Left ventricle myocardium inferior (tissue), 1 donor: ENCODE data around the gene THRAP3. TPM values are rescaled to one million over a fixed set of nuclear protein-coding genes. Genes with fewer than 3 reads are reported as not detected.
A peak's percentile ranks its signal among the peaks of the same experiment; 100 is the strongest.

Experiments
- DNase-seq: peaks from one replicate; pipeline ENCODE4 v3.0.0-alpha.2; 2020
- H3K27ac ChIP-seq: fragments of 200-600 bp; replicated peaks from 2 replicates; pipeline ENCODE4 v1.8.0; 2021
- H3K27me3 ChIP-seq: fragments of 200-600 bp; 2 replicates; pipeline ENCODE4 v1.8.0; 2021; ENCODE audit warnings: low read depth
- H3K36me3 ChIP-seq: fragments of 200-600 bp; 2 replicates; pipeline ENCODE4 v1.8.0; 2021
- H3K4me1 ChIP-seq: fragments of 200-600 bp; 2 replicates; pipeline ENCODE4 v1.8.0; 2021
- H3K4me3 ChIP-seq: fragments of 200-600 bp; 2 replicates; pipeline ENCODE4 v1.8.0; 2021; ENCODE audit warnings: mild to moderate bottlenecking, moderate library complexity
- H3K9me3 ChIP-seq: fragments of 200-600 bp; replicated peaks from 2 replicates; pipeline ENCODE4 v1.8.0; 2021
- CTCF ChIP-seq: fragments of 200-600 bp; IDR thresholded peaks from 2 replicates; pipeline ENCODE4 v1.8.0; 2021; ENCODE audit warnings: antibody characterized with exemption, mild to moderate bottlenecking, borderline replicate concordance
- intact Hi-C: fragments of 100-400 bp; cut with micrococcal nuclease; formaldehyde crosslinking; loops from one replicate; pipeline ENCODE4 v1.11.0; 2022
- total RNA-seq: library from RNA; stranded (reverse); fragmentation: NEBNext Ultra II Directional; extraction: Animal tissue kit (Norgen Biotek cat#: 25700); gene quantifications from one replicate; pipeline ENCODE4 v1.2.1, GENCODE V29; 2021
- donor health status: DM: no; HTN: yes; CAD: no; lungs with severe emphysema.

The THRAP3 gene
- total RNA-seq, 1 donor from 2014 or later = 59.0 TPM

DNA sequence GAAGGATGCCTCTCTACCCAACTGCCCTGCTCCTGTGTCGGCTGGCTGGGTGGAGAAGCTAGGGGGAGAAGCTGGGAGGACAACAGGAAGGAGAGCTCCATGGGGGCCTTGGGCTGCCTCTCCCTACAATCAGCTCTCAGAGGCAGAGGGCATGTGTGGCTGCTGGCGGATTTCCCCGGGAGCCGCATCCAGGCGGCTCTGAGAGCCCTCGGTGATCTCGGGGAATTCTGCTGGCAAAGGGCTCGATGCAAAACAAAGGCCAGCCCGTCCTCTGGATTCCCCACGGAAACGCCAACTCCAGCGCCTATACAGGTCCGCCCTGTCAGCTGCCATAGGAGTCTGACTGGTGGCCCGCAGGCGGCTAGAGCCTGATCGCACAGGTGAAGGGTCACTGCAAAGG, 125.6 kb downstream of the THRAP3 start:
- no peaks in the 10 kb centered on the region for H3K27me3 ChIP-seq
- H3K4me1 ChIP-seq = peaks cover 45% of the 10 kb centered on the region
- peak overlapping the region; percentile 64 for H3K27ac ChIP-seq
- H3K4me3 ChIP-seq = no peak overlapping the region
- no peak for DNase-seq
- no peaks in the 10 kb centered on the region for H3K9me3 ChIP-seq
- intact Hi-C loops = no loop called here
- TF ChIP-seq CTCF = no peak
- H3K36me3 ChIP-seq = peaks cover 63% of the 10 kb centered on the region

DNA sequence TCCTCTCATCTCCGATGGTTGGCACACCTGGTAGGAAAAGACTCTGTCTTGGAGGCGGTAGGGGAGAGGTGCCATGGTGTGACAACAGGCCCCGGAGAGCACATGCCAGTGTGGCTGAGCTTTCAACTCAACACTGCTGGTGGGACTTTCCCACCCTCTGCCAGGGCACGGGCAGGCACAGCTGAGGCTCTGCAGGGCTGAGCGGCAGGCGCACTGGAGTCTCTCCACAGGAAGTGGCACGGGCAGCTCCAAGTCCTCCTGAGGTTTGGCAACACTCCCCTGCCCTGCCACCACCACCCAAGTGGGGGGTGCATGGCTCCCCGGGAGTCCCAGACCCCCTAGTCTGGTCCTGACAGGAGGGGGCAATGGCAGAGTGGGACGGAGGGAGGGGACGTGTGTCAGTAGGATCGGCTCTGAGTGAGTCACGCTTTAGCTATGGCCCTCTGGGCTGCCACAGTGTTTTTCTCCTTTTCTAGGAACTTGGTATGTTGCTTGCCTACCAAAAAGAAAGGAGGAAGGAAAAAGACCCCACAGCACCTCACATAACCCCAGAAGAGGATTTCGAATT, 126.5 kb downstream of the THRAP3 start:
- no peaks in the 10 kb centered on the region for H3K27me3 ChIP-seq
- H3K27ac ChIP-seq = peak overlapping the region; percentile 64
- intact Hi-C loops = no loop called here
- H3K36me3 ChIP-seq = peaks cover 63% of the 10 kb centered on the region
- peaks cover 45% of the 10 kb centered on the region for H3K4me1 ChIP-seq
- H3K4me3 ChIP-seq = no peak overlapping the region
- no peaks in the 10 kb centered on the region for H3K9me3 ChIP-seq
- no peak for TF ChIP-seq CTCF
- no peak for DNase-seq

DNA sequence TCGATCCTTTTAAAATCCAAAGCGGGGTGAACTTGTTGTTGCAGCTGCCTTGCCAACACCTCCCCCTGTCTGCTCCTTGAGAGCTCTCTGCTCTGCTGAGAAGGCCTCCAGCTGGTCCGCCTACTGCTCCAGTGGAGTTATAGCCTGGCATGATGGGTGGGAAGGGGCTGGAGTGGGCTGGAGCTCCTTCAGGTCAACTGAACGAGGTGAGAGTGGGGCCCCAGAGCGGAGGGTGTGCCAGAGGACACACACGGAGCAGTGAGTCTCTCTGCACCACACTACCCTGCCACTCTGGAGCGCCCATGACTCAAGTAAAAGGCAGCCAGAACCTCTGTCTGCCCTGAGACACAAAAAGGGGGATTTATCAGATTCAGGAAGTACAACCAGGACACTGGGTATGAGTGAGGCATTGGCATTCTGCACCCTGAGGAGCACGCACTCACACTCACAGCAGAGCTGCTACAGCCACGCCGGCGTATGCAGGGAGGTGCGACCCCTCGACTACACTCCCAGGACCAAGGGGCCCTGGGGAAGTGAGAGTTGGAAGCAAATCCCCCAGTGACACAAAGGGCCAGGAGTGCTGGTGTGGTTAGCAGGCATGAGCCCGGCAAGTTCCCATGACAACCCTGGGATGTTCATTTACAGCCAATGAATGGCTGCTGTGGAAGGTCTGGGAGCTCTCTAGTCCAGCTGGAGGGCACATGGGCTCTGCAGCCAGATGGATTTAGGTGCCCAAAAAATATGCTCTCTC, 127.2 kb downstream of the THRAP3 start:
- no peak for TF ChIP-seq CTCF
- H3K36me3 ChIP-seq = peaks cover 63% of the 10 kb centered on the region
- DNase-seq = no peak
- H3K4me3 ChIP-seq = no peak overlapping the region
- intact Hi-C loops = no loop called here
- peaks cover 45% of the 10 kb centered on the region for H3K4me1 ChIP-seq
- H3K9me3 ChIP-seq = no peaks in the 10 kb centered on the region
- H3K27ac ChIP-seq = peak overlapping the region; percentile 64
- no peaks in the 10 kb centered on the region for H3K27me3 ChIP-seq

GRCh38 chr1:36352125-36352909, 128.1 kb downstream of the THRAP3 start:
- no peak for DNase-seq
- TF ChIP-seq CTCF = no peak
- Histone ChIP-seq H3K4me1 (peaks cover 45% of the 10 kb centered on the region), H3K27me3 (no peaks in the 10 kb centered on the region), H3K36me3 (peaks cover 62% of the 10 kb centered on the region), H3K4me3 (no peak overlapping the region), H3K27ac (no peak overlapping the region), H3K9me3 (no peaks in the 10 kb centered on the region)
- intact Hi-C loops = no loop called here

DNA sequence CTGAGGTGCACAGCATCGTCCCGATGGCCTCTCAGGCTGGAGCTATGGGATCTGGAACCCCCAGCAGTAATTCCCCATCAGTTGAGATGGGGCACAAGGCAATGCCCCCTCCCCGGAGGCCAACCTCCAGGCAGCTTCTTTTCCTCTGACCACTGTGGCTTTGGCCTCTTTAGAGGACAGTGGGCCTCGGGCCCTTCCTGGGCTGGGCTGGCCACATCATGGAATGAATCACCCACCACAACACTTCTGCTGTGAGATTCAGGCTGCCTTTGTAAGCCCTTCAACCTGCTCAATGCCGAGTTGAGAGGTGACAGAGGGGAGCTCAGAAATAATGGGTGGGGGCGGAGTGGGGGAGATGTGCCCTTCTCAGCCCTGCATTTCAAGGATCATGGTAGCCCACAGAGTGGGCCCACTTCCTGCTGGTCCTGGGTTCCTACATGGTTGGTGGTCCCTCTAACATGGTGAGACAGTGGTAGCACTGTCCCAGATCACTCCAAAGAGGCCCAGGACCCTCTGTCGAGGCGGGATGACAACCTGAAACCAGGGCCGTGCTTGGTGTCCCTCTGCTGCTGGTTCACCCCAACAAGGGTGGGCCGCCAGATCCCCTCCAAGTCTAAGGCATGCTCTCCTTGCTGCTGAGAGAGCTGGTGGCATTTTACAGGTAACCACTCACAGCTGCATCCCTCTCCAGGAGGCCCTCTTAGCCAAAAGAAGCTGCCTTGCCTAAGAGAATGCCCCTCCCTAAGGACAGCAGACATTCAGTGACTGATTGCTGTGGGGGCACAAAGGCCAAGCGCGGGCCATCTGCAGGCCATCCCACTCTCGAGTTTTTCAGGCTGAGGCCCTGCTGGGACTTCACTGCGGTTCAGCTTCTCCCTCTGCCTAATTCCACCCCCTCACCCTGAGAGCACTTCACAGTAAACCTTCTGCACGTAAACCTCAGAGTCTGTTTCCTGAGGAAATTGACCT, 129.0 kb downstream of the THRAP3 start:
- no peaks in the 10 kb centered on the region for H3K9me3 ChIP-seq
- intact Hi-C loops = no loop called here
- H3K4me1 ChIP-seq = peaks cover 45% of the 10 kb centered on the region
- no peak for DNase-seq
- H3K4me3 ChIP-seq = no peak overlapping the region
- no peak for TF ChIP-seq CTCF
- peaks cover 62% of the 10 kb centered on the region for H3K36me3 ChIP-seq
- no peaks in the 10 kb centered on the region for H3K27me3 ChIP-seq
- H3K27ac ChIP-seq = no peak overlapping the region
